AG04449 (cell line): ENCODE results near the gene ZRANB3.

Experiments used
- CTCF ChIA-PET: fragments of 350-600 bp; formaldehyde crosslinking; extraction: SDS; loops from one replicate; lab custom pipeline; 2021; ENCODE audit warnings: antibody characterized with exemption; lab: Yijun Ruan, JAX
- POLR2A ChIA-PET: fragments of 400-600, 350-600 bp; formaldehyde crosslinking; extraction: SDS; loops from one replicate; lab custom pipeline; 2020; ENCODE audit warnings: antibody characterized with exemption, inconsistent platforms; lab: Yijun Ruan, JAX
- DNase-seq: peaks from one replicate; pipeline ENCODE4 v3.0.0-alpha.2; 2010; ENCODE audit warnings: low read depth, low spot score
- H3K4me3 ChIP-seq: 2 replicates; pipeline ENCODE4 v1.5.1; 2011; ENCODE audit warnings: low read depth, mild to moderate bottlenecking, control low read depth, low read length
- CTCF ChIP-seq: IDR thresholded peaks from one replicate; pipeline ENCODE4 v1.5.1; 2011; ENCODE audit warnings: mild to moderate bottlenecking, moderate library complexity, low read length, control low read depth, inconsistent platforms; ENCODE audit not compliant: insufficient read depth; ENCODE audit errors: missing control alignments

ZRANB3 gene

GRCh38 chr2:135189148-135189547, 341.9 kb downstream of the ZRANB3 start:
- ChIA-PET POLR2A (no interaction called here), CTCF (no interaction called here)
- DNase-seq, result no peak
- TF ChIP-seq CTCF, result no peak
- H3K4me3 ChIP-seq, result no peak overlapping the region

GRCh38 chr2:135187270-135187669, 343.7 kb downstream of the ZRANB3 start:
- CTCF ChIA-PET, result no interaction called here
- POLR2A ChIA-PET, result no interaction called here
- no peak overlapping the region for H3K4me3 ChIP-seq
- DNase-seq, result no peak
- no peak for TF ChIP-seq CTCF

- H3K4me3 ChIP-seq, result no peak overlapping the region
- POLR2A ChIA-PET, result no interaction called here
- CTCF ChIA-PET, result no interaction called here
- DNase-seq, result no peak
- TF ChIP-seq CTCF, result no peak
Measured at GRCh38 chr2:135186054-135186453, 345.0 kb downstream of the ZRANB3 start.

GRCh38 chr2:135183822-135184221, 347.2 kb downstream of the ZRANB3 start:
- POLR2A ChIA-PET, result interaction anchor here (0.7 kb wide), 1 partner anchor 59 kb away, joined by 3 read pairs; no protein-coding TSS in a partner anchor
- TF ChIP-seq CTCF, result no peak
- DNase-seq, result no peak
- H3K4me3 ChIP-seq, result no peak overlapping the region
- CTCF ChIA-PET, result interaction anchor here (1.2 kb wide), 1 partner anchor 180 kb away, joined by 6 read pairs; no protein-coding TSS in a partner anchor

- no peak overlapping the region for H3K4me3 ChIP-seq
- TF ChIP-seq CTCF, result no peak
- POLR2A ChIA-PET, result no interaction called here
- CTCF ChIA-PET, result no interaction called here
- no peak for DNase-seq
Measured at GRCh38 chr2:135182601-135183000, 348.4 kb downstream of the ZRANB3 start.

- no peak for TF ChIP-seq CTCF
- ChIA-PET POLR2A (no interaction called here), CTCF (no interaction called here)
- H3K4me3 ChIP-seq, result no peak overlapping the region
- no peak for DNase-seq
Measured at GRCh38 chr2:135182190-135182589, 348.8 kb downstream of the ZRANB3 start.
